GM10847 (cell line): ENCODE measurements around the gene SH3BGRL3.

ENCODE experiments used
- POLR2A ChIP-seq: IDR thresholded peaks from 2 replicates; pipeline ENCODE4 v1.6.1; 2011; ENCODE audit not compliant: insufficient read length; ENCODE audit errors: extremely low read depth

Gene SH3BGRL3

GRCh38 chr1:26318338-26319064, 38.6 kb downstream of the SH3BGRL3 start:
- peak; percentile 20 for TF ChIP-seq POLR2A

GRCh38 chr1:26320896-26321295, 41.0 kb downstream of the SH3BGRL3 start:
- no peak for TF ChIP-seq POLR2A

GRCh38 chr1:26321315-26322041, 41.6 kb downstream of the SH3BGRL3 start:
- no peak for TF ChIP-seq POLR2A

GRCh38 chr1:26322042-26322331, 42.1 kb downstream of the SH3BGRL3 start:
- TF ChIP-seq POLR2A = no peak

- no peak for TF ChIP-seq POLR2A
Measured at GRCh38 chr1:26323382-26323781, 43.5 kb downstream of the SH3BGRL3 start.

- no peak for TF ChIP-seq POLR2A
Measured at GRCh38 chr1:26324550-26324949, 44.7 kb downstream of the SH3BGRL3 start.

- no peak for TF ChIP-seq POLR2A
Measured at GRCh38 chr1:26327956-26328362, 48.1 kb downstream of the SH3BGRL3 start.

GRCh38 chr1:26328597-26328996, 48.7 kb downstream of the SH3BGRL3 start:
- TF ChIP-seq POLR2A = no peak

GRCh38 chr1:26330276-26330675, 50.4 kb downstream of the SH3BGRL3 start:
- no peak for TF ChIP-seq POLR2A
